Measurements from ENCODE around the gene TRAP1. TPM values are rescaled to one million over a fixed set of nuclear protein-coding genes. Genes with fewer than 3 reads are reported as not detected.

The TRAP1 gene
- total and polyA plus RNA-seq, 7 donors: 98.1 to 162 (median 122) TPM

DNA sequence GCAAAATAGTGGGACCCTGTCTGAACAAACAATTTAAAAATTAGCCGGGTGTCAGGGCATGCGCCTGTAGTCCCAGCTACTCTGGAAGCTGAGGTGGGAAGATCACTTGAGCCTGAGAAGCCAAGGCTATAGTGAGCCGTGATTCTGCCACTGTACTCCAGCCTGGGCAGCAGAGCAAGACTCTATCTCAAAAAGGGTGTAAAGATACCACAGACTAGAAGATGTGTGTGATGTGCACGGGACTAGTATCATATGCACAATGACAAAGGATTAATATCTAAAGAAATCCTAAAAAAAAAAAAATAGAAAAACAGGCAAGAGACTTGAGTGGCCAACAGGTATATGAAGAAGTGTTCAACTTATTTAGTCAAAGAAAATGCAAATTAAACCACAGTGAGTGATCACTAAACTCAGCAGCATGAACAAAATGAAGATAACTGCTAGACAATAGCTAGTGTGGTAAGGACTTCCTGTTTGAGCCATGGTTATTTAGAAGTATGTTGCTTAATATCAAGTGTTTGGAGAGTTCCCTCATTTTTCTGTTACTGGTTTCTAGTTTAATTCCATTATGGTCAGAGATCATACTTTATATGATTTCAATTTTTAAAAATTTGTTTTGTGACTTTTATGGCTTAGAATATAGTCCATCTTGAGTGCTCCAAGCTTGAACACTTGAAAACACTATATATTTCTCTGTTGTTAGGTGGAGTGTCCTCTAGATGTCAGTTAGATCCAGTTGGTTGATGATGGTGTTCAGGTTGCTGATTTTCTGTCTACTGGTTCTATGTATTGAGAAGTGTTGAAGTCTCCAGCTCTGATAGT lies 91.2 kb downstream of the TRAP1 start:
- H3K36me3 ChIP-seq (ENCODE audit: insufficient read depth in 1 of 2, low read depth in 1 of 2): no peaks in the 10 kb centered on the region
- H3K4me1 ChIP-seq: no peaks in the 10 kb centered on the region
- 84 to 94% (median 86%) methylated on average over 4 of the region's 4 CpGs for WGBS, 3 donors
- no peak for DNase-seq
- intact Hi-C loops (cut with DNase I): no loop called here
- H3K4me3 ChIP-seq: no peak overlapping the region
- H3K27me3 ChIP-seq (ENCODE audit: insufficient read depth in 3 of 3, low read length in 2 of 3): no peaks in the 10 kb centered on the region
- no peaks in the 10 kb centered on the region for H3K9me3 ChIP-seq
- no peak for ATAC-seq
- TF ChIP-seq, protein P1, sequence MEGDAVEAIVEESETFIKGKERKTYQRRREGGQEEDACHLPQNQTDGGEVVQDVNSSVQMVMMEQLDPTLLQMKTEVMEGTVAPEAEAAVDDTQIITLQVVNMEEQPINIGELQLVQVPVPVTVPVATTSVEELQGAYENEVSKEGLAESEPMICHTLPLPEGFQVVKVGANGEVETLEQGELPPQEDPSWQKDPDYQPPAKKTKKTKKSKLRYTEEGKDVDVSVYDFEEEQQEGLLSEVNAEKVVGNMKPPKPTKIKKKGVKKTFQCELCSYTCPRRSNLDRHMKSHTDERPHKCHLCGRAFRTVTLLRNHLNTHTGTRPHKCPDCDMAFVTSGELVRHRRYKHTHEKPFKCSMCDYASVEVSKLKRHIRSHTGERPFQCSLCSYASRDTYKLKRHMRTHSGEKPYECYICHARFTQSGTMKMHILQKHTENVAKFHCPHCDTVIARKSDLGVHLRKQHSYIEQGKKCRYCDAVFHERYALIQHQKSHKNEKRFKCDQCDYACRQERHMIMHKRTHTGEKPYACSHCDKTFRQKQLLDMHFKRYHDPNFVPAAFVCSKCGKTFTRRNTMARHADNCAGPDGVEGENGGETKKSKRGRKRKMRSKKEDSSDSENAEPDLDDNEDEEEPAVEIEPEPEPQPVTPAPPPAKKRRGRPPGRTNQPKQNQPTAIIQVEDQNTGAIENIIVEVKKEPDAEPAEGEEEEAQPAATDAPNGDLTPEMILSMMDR (IDR thresholded peaks at IDR 0.05): no peak
- no peak overlapping the region for H3K27ac ChIP-seq

DNA sequence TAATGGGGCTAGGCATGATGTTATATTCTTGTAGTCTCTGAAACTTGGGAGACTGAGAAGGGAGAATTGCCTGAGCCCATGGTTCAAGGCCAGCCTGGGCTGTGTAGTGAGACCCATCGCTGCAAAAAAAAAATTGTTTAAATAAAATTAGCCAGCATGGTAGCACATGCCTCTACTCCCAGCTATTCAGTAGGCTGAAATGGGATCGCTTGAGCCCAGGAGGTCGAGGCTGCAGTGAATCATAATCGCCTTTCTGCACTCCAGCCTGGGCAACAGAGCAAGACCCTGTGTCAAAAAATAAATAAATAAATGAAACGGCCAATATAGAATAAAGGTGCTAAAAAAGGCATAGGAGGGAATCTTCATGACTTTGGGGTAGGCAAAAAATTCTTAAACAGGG lies 92.0 kb downstream of the TRAP1 start:
- Histone ChIP-seq H3K9me3 (no peaks in the 10 kb centered on the region), H3K4me3 (no peak overlapping the region), H3K27ac (no peak overlapping the region), H3K36me3 (ENCODE audit: insufficient read depth in 1 of 2, low read depth in 1 of 2) (no peaks in the 10 kb centered on the region), H3K4me1 (no peaks in the 10 kb centered on the region), H3K27me3 (ENCODE audit: insufficient read depth in 3 of 3, low read length in 2 of 3) (no peaks in the 10 kb centered on the region)
- no peak for DNase-seq
- TF ChIP-seq, protein P1 (IDR thresholded peaks at IDR 0.05): no peak
- no peak for ATAC-seq
- intact Hi-C loops (cut with DNase I): no loop called here
- 90 to 93% (median 91%) methylated on average over 5 of the region's 5 CpGs for WGBS, 3 donors

DNA sequence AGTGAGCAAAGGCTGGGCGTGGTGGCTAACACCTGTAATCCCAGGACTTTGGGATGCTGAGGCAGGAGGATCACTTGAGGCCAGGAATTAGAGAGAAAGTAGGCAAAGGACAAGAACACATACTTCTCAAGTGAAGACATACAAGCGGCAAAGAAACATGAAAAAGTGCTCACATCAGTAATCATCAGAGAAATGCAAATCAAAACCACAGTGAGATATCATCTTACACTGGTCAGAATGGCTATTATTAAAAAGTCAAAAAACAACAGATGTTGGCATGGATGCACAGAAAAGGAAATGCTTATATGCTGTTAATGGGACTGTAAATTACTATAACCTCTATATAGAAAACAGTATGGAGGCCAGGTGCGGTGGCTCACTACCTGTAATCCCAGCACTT lies 93.7 kb downstream of the TRAP1 start:
- intact Hi-C loops (cut with DNase I): no loop called here
- TF ChIP-seq, protein P1 (IDR thresholded peaks at IDR 0.05): no peak
- DNase-seq (no peak), ATAC-seq (no peak)
- WGBS, 3 donors: 90 to 93% (median 93%) methylated on average over 3 of the region's 3 CpGs
- Histone ChIP-seq H3K27me3 (ENCODE audit: insufficient read depth in 3 of 3, low read length in 2 of 3) (no peaks in the 10 kb centered on the region), H3K36me3 (ENCODE audit: insufficient read depth in 1 of 2, low read depth in 1 of 2) (no peaks in the 10 kb centered on the region), H3K4me1 (no peaks in the 10 kb centered on the region), H3K4me3 (no peak overlapping the region), H3K9me3 (no peaks in the 10 kb centered on the region), H3K27ac (no peak overlapping the region)

DNA sequence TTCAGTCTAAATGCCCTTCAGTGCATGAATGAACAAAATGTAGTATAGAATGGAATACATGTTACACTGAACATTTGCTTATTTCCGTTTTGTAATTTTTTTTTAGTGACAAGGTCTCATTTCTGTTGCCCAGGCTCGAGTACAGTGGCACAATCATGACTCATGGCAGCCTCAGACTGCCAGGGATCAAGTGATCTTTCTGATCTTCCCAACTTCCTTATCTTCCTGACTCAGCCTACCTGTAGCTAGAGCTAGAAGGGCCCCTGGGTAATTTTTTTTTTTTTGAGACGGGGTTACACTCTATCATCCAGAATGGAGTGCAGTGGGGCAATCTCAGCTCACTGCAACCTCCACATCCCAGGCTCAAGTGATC lies 98.6 kb downstream of the TRAP1 start:
- peak in 2 of 4 donors; percentile 37 to 50 for ATAC-seq
- Histone ChIP-seq H3K4me1 (no peaks in the 10 kb centered on the region), H3K9me3 (no peaks in the 10 kb centered on the region), H3K36me3 (ENCODE audit: insufficient read depth in 1 of 2, low read depth in 1 of 2) (no peaks in the 10 kb centered on the region), H3K27me3 (ENCODE audit: insufficient read depth in 3 of 3, low read length in 2 of 3) (no peaks in the 10 kb centered on the region), H3K27ac (no peak overlapping the region), H3K4me3 (no peak overlapping the region)
- WGBS, 3 donors: 79 to 94% (median 80%) methylated on average over 3 of the region's 3 CpGs
- TF ChIP-seq, protein P1 (IDR thresholded peaks at IDR 0.05): no peak
- DNase-seq: no peak
- intact Hi-C loops (cut with DNase I): no loop called here
